ENCODE results near the gene SRP14.

- TF ChIP-seq CTCF (IDR thresholded peaks at IDR 0.05) (no peak), EP300 (IDR thresholded peaks at IDR 0.05) (no peak), POLR2A (IDR thresholded peaks at IDR 0.05) (no peak)
These were observed 36.5 kb upstream of the SRP14 start for GRCh38 chr15:40075298-40076044.
